ENCODE measurements around the gene MAPK9.
"Not testable (repeated sequence)": the region's sequence is repeated elsewhere in the genome, so short reads cannot be mapped to it uniquely, and the experiment has no call there.

The MAPK9 gene

DNA sequence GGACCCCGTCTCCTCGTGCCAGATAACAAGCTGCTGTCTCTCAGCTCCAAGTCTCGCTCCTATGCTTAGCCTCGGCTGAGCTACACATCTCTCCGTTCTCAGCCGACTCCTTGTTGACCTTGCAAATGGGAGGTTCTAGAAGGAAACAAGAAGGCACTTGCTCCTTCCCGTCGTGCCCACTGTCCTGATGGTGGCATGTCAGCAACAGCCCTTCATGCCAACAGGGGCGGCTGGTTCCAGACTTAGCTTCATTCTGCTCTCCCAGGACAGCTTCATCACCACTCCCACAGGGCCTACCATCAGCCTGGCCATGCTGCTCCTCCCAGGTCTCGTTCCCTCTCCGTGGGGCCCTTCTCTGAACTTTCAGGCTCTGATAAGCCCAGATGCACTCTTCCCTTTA is 69.8 kb downstream of the MAPK9 start:
- no peak for DNase-seq

GRCh38 chr5:180217797-180218196 is 74.1 kb downstream of the MAPK9 start:
- no peak for DNase-seq

DNA sequence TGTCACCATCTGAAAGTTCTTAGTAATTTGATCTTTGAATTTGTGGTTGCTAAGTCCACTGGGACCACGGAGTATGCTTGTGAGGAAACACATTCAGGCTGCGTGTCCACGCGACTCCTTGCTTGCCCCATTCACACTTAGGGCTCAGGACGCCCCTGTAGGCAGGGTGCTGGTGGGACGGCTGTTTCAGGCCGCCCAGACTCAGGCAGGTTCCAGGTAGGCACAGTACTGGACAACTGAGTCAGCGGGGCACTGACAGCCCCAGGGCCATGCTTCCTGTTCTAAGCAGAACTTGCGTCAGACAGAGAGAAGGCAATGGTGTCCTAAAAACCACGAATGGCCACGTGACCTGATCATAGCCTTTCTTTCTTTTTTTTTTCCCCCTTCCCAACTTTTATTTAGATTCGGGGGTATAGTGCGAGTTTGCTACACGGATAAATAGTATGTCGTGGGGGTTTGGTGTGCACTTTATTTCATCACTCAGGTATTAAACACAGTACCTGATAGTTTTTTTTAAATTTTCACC is 75.2 kb downstream of the MAPK9 start:
- no peak for DNase-seq

DNA sequence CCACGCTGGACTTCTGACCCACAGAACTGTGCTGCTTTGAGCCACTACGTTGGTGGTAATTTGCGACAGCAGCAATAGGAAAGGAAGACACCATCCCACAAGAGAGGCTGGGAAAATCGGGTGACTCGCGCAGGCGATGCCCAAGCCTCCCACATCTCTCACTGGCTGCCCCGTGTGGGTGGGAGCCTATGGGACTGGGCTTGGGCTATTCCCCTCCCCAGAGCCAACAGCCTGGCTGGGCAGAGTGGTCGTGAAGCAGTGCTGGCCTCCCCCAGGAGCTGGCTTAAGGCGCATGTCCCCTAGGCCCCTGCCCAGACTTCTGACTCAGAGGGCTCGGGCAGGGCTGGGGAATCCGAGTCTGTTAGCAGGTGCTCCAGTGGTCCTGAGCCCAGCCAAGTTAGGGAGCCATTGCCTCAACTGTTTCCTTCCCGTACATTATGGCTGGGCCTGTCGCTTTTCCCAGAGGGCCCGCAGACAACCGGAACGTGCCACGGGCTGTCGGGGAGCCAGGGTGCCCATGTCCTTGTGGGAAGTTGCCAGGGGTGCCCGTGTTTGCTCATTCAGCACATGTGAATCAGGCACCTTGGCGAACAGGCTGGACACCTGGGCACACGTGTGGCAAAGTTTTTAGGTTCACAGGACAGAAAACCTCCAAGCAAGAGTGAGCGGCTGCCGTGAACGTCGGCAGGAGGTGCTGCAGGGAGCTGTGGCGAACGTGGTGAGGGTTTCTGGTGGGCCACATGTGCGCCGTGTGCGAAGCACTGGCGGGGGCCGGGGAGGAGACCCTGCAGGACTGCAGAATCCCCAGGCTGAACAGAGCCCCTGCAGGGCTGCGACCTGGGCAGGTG is 75.9 kb downstream of the MAPK9 start:
- no peak for DNase-seq

- no peak for DNase-seq
These were observed 76.8 kb downstream of the MAPK9 start for GRCh38 chr5:180214870-180215770.

- DNase-seq, result no peak
These were observed 78.2 kb downstream of the MAPK9 start for GRCh38 chr5:180213657-180214207.

- no peak for DNase-seq
These were observed 78.7 kb downstream of the MAPK9 start for GRCh38 chr5:180213256-180213600.

GRCh38 chr5:180212363-180213255 is 79.3 kb downstream of the MAPK9 start:
- DNase-seq, result no peak

DNA sequence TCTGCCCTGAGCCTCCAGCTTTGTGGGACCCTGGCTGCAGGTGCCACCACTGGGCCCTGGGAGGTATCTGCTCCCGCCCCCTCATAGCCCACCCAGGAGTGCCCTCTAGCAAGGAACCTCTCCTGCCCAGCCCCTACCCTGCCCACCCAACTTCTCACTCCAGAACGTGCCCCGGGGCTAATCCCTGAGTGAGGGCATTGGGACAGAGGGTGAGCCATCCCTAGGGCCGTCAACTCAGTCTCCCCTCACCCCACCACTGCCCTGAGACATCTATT is 80.2 kb downstream of the MAPK9 start:
- no peak for DNase-seq

DNA sequence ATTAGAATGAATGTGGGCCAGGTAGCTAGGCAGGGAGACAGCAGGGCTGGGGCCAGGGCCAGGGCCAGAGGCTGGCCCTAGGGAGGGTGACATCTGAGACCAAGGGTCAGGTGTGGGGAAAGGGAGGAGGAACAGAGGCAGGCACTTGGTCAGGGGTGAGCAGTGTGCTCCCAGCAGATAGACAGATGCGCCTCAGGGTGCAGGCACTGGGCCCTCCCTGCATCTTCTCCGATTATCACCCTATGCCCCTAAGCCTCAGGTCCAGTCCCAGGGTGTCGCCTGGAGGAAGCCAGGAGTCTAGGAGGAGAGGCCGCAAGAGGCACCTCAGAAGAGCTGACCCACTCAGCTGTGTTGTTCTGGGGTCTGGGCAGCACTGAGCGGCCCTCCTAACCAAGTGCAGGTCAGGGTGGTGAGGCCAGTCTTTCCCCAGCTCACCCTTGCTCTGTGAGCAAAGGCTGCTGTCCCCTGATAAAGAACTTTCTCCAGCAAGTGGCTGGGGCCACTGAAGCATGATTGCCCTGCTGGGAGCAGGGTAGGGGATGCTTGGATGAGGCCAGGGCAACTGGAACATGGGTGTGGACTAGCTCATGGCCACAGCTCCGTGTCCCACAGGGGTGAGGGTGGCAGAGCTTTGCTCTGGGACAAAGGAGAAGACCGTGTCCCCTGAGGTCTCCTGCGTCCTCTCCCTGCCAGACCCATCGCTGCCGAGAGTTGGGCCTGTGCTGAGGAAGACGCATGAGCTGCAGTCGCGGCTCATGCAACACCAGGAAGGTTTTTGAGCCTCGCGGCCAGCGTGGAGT is 80.7 kb downstream of the MAPK9 start:
- DNase-seq, result no peak

- DNase-seq, result not testable (repeated sequence)
These were observed 81.8 kb downstream of the MAPK9 start for GRCh38 chr5:180210077-180210476.

DNA sequence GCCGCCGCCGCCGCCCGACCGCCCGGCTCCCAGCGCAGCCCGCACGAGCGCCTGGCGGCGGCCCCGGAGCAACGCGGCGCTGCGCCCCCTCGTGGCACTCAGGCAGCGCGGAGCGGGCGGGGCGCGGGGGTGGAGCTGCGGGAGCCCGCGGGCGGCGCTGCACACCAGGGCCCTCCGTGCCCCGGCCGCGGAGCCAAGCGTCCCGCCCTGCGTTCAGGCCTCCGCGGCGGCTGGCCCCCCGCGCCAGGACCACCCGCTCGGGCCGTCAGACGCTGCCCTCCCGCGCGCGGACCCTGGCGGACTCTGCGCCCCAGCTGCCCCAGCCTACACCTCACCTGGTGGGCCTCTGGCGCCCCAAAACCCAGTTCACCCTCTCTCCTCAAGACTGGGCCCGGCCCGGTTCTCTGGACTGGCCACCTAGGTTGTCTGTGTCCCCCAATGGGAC is 82.7 kb downstream of the MAPK9 start, which contains the start of gene RASGEF1C:
TSS of gene RASGEF1C (minus strand) at position 75 of the 445 bp plus-strand sequence. CDS start 71,159 bp downstream, outside the sequence.
- DNase-seq, result peak; percentile 49

DNA sequence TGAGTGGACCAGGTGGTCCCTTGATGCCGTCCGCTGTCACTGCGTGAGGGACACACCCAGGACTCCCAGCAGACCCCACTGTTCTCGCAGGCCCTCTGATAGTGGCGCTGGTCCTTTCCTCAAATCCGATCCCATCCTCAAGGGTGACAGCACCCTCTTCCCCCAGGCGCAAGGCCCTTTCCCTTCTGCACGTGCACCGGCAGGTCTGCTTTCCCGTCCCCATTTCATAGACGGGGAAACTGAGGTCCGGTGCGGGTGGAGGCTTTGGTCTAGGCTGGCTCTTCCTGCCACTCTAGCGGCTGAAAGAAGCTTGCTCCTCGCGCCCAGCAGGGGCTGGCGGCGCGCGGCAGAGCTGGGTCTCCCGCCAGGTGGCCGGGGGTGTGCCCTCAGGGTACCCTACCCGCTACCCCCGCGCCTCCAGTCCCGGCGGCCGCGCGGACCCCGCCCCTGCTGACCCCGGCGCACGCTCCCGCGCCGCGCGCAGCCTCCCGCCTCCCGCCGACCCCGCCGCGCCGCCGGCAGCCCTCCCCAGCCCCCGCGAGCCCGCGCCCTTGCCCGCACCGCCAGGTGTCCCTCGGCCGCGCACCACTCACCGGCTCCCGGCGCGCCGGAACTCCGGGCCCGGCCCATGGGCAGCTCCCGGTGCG is 83.3 kb downstream of the MAPK9 start:
- DNase-seq, result peak; percentile 44

GRCh38 chr5:180208038-180208434 is 83.8 kb downstream of the MAPK9 start:
- DNase-seq, result no peak

GRCh38 chr5:180207593-180207992 is 84.3 kb downstream of the MAPK9 start:
- DNase-seq, result no peak

- no peak for DNase-seq
These were observed 84.9 kb downstream of the MAPK9 start for GRCh38 chr5:180206993-180207392.

GRCh38 chr5:180205916-180206315 is 86.0 kb downstream of the MAPK9 start:
- DNase-seq, result no peak

DNA sequence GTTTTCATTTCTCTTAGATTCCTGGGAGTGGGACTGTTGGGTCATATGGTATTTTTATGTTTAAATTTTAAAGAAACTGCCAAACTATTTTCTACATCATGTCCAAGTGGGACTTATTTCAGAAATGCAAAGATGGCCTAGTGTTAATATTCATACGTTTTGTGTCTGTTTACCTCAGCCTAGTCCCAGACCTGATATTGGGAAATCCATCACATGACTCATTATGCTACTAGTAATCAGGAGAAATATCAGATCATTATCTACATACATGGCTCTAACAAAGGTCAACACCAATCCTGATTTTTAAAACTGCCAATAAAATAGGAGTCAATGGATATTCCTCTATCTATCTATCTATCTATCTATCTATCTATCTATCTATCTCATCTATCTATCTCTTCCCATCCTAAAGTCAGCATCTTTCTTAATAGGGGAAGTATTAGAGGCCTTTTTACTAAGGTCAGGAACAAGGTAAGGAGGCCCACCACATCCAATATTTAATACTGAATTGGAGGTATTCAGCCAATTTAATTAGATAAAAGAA is 87.5 kb downstream of the MAPK9 start:
- DNase-seq, result no peak

DNA sequence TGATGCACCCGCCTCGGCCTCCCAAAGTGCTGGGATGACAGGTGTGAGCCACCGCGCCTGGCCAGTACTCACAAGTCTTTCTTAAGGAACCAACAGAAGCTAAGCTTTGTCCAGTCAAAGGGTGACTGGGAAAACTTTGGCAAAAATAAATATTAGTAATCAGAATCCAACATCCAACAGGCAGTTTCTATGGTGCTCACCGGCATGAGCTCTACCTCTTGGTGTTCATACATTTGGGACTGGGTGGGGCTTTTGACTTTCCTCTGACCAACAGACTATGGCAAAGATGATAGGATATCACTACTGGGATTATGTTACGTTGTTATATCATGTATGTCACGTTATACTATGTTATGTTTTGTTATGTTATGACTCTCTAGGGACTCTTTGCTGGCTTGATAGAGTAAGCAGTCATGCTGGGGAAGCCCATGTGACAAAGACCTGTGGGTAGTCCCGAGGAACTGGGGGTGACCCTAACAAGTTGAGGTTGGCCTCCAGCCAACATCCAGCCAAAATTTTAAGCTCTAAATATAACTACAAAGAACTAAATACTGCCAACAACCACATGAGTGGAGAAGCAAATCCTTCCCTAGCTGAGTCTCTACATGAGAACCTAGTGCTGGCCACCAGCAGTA is 88.8 kb downstream of the MAPK9 start:
- DNase-seq, result no peak
